ENCODE results near the gene NTN5.

GRCh38 chr19:48614436-48615230, 58.2 kb downstream of the NTN5 start, which contains the start of gene FAM83E:
- no peak for TF ChIP-seq POLR2A (IDR thresholded peaks at IDR 0.05)
- TF ChIP-seq CTCF (IDR thresholded peaks at IDR 0.05 in 4 of 5, conservative IDR thresholded peaks at IDR 0.05 in 1 of 5) = no peak
